Endodermal cell (in vitro differentiated cells): ENCODE measurements around the gene PTGER3. TPM values are rescaled to one million over a fixed set of nuclear protein-coding genes. Genes with fewer than 3 reads are reported as not detected.

ENCODE experiments used
- DNase-seq: peaks from one replicate; pipeline ENCODE4 v3.0.0-alpha.2; 2017
- H3K27ac ChIP-seq: 2 replicates; pipeline ENCODE4 v1.5.1; 2013; ENCODE audit warnings: mild to moderate bottlenecking, low read depth, low read length, moderate library complexity
- H3K27me3 ChIP-seq: 2 replicates; pipeline ENCODE4 v1.6.1; 2013; ENCODE audit warnings: mild to moderate bottlenecking, low read length, moderate library complexity; ENCODE audit not compliant: insufficient read depth, control insufficient read depth, poor library complexity, severe bottlenecking
- H3K36me3 ChIP-seq: 2 replicates; pipeline ENCODE4 v1.7.0; 2013; ENCODE audit warnings: mild to moderate bottlenecking, low read length, moderate library complexity; ENCODE audit not compliant: control insufficient read depth, insufficient read depth
- H3K4me1 ChIP-seq: one replicate; pipeline ENCODE4 v1.7.0; 2013; ENCODE audit warnings: low read length; ENCODE audit not compliant: control insufficient read depth, insufficient read depth
- H3K4me3 ChIP-seq: 2 replicates; pipeline ENCODE4 v1.5.1; 2013; ENCODE audit warnings: mild to moderate bottlenecking, low read length, moderate library complexity
- H3K9ac ChIP-seq: 2 replicates; pipeline ENCODE4 v1.6.1; 2013; ENCODE audit warnings: mild to moderate bottlenecking, low read length, moderate library complexity; ENCODE audit not compliant: poor library complexity, severe bottlenecking; ENCODE audit errors: extremely low read depth
- H3K9me3 ChIP-seq: 2 replicates; pipeline ENCODE4 v1.6.1; 2013; ENCODE audit warnings: mild to moderate bottlenecking, low read length, moderate library complexity; ENCODE audit not compliant: control insufficient read depth
- H3K27ac Mint-ChIP-seq: 2 replicates; pipeline ENCODE4 v1.8.0; 2020; ENCODE audit warnings: mixed read lengths
- H3K27me3 Mint-ChIP-seq: 2 replicates; pipeline ENCODE4 v1.8.0; 2021; ENCODE audit warnings: mild to moderate bottlenecking, mixed read lengths; ENCODE audit not compliant: insufficient read depth
- H3K36me3 Mint-ChIP-seq: 2 replicates; pipeline ENCODE4 v1.8.0; 2020; ENCODE audit warnings: low read depth, mixed read lengths
- H3K4me1 Mint-ChIP-seq: 2 replicates; pipeline ENCODE4 v1.8.0; 2020; ENCODE audit warnings: mixed read lengths
- H3K4me3 Mint-ChIP-seq: 2 replicates; pipeline ENCODE4 v1.8.0; 2020; ENCODE audit warnings: mild to moderate bottlenecking, moderate library complexity, mixed read lengths
- H3K9me3 Mint-ChIP-seq: 2 replicates; pipeline ENCODE4 v1.8.0; 2020; ENCODE audit warnings: mild to moderate bottlenecking, mixed read lengths
- CTCF ChIP-seq: fragments of 200-600 bp; sonication (generic); conservative IDR thresholded peaks from 2 replicates; pipeline ENCODE4 v1.5.0; 2021; ENCODE audit warnings: antibody characterized with exemption, mild to moderate bottlenecking
- WGBS, 2 experiments: methylation state at CpG; one replicate each; pipeline versions ENCODE4 v1.1.5 to v1.1.7; 2013; ENCODE audit warnings: missing lambda C conversion rate in 2 of 2, mixed read lengths in 1 of 2; ENCODE audit not compliant: insufficient coverage in 1 of 2, insufficient read length in 1 of 2; 5-methylcytosine and 5-hydroxymethylcytosine counted together
- total RNA-seq, 2 donors: library from RNA; stranded (reverse); fragmentation: NEBNext Ultra II Directional in 1 of 2; extraction: Animal tissue kit (Norgen Biotek cat#: 25700) in 1 of 2; gene quantifications; 2 replicates in 1 of 2; 3 replicates in 1 of 2; pipeline ENCODE4 v1.2.1, GENCODE V29; 2021

Gene PTGER3
- total RNA-seq, 2 donors from 2014 or later: 0.13 to 0.18 TPM

DNA sequence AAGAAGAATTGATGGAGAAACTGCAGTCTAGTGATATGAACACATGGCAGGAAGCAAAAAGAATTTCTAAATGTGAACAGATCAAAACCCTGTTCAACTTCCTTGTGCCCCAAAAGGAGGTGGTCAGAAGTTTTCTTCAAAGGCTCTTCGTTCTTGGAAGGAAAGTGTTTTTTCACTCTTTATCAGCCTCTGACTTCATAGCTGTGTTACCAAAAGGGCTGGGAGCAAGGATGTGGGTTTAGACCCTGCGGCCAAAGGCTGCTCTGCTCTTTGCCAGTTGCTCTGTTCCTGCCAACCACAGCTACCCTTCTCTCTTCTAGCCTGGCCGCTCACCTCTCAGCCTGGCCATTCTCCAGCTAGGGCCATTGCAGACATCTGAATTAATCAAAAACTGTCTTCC is 53.8 kb downstream of the PTGER3 start:
- Histone ChIP-seq H3K36me3 (no peaks in the 10 kb centered on the region), H3K4me1 (no peaks in the 10 kb centered on the region), H3K27ac (no peak overlapping the region), H3K27me3 (no peaks in the 10 kb centered on the region), H3K9me3 (no peaks in the 10 kb centered on the region), H3K4me3 (no peak overlapping the region), H3K9ac (no peak overlapping the region)
- no peak for DNase-seq
- WGBS, 2 experiments: 98 to 100% methylated on average over 2 to 3 of the region's 3 CpGs
- Mint-ChIP-seq H3K4me3 (no peak overlapping the region), H3K36me3 (no peaks in the 10 kb centered on the region), H3K27me3 (no peaks in the 10 kb centered on the region), H3K4me1 (peaks cover 14% of the 10 kb centered on the region), H3K27ac (no peak overlapping the region), H3K9me3 (no peaks in the 10 kb centered on the region)
- no peak for TF ChIP-seq CTCF

- no peaks in the 10 kb centered on the region for H3K36me3 Mint-ChIP-seq
- TF ChIP-seq CTCF: no peak
- no peaks in the 10 kb centered on the region for H3K36me3 ChIP-seq
- DNase-seq: no peak
- H3K9me3 ChIP-seq: no peaks in the 10 kb centered on the region
- H3K27me3 ChIP-seq: no peaks in the 10 kb centered on the region
- no peak overlapping the region for H3K9ac ChIP-seq
- WGBS, 2 experiments: 83 to 94% methylated on average over 1 to 2 of the region's 2 CpGs
- peaks cover 5% of the 10 kb centered on the region for H3K4me1 Mint-ChIP-seq
- H3K9me3 Mint-ChIP-seq: no peaks in the 10 kb centered on the region
- no peak overlapping the region for H3K4me3 Mint-ChIP-seq
- H3K27ac Mint-ChIP-seq: no peak overlapping the region
- H3K4me1 ChIP-seq: no peaks in the 10 kb centered on the region
- no peak overlapping the region for H3K27ac ChIP-seq
- no peak overlapping the region for H3K4me3 ChIP-seq
- no peaks in the 10 kb centered on the region for H3K27me3 Mint-ChIP-seq
Measured at GRCh38 chr1:70992521-70992920, 55.1 kb downstream of the PTGER3 start.

DNA sequence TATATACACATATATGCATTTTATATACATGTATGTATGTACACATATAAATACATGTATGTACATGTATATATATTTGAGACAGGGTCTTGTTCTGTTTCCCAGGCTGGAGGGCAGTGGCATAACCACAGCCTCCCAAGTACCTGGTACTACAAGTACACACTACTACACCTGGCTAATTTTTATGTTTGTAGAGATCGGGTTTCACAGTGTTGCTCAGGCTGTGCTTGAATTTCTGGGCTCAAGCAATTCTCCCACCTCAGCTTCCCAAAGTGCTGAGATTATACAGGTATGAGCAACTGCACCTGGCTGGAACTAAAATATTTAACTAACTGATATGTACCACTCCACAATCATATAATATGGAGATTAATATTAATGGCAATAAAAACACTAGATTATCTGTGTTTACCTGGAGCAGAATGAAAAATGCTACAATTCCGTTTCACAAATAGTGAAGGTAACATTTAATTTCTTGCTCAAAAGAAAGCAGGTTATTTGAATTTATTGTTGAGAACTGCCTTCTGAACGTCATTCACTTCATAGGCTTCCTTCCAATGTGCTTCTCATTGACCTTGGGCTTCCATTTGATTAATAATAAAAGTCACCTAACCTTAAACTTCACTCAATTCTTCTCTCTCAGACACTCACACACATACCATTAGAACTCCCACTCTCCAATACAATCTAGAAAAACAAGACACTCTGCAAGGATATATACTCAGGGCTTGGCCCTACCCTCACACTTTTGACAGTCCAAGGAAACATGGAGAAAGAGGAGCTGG is 57.0 kb downstream of the PTGER3 start:
- Mint-ChIP-seq H3K4me3 (no peak overlapping the region), H3K36me3 (no peaks in the 10 kb centered on the region), H3K4me1 (peaks cover 5% of the 10 kb centered on the region), H3K9me3 (no peaks in the 10 kb centered on the region), H3K27ac (no peak overlapping the region), H3K27me3 (no peaks in the 10 kb centered on the region)
- Histone ChIP-seq H3K27ac (no peak overlapping the region), H3K9ac (no peak overlapping the region), H3K4me1 (no peaks in the 10 kb centered on the region), H3K36me3 (no peaks in the 10 kb centered on the region), H3K4me3 (no peak overlapping the region), H3K27me3 (no peaks in the 10 kb centered on the region), H3K9me3 (no peaks in the 10 kb centered on the region)
- TF ChIP-seq CTCF: no peak
- DNase-seq: no peak
- WGBS, 2 experiments: 87 to 97% methylated on average over 3 of the region's 3 CpGs
